Colonic mucosa (tissue), 4 donors: ENCODE data around the gene ZBTB20. TPM values are rescaled to one million over a fixed set of nuclear protein-coding genes. Genes with fewer than 3 reads are reported as not detected.

Source experiments
- DNase-seq: peaks from one replicate; pipeline ENCODE4 v3.0.0-alpha.2; 2020
- H3K27ac ChIP-seq: fragments of 200-600 bp; one replicate; pipeline ENCODE4 v1.8.0; 2021
- H3K27me3 ChIP-seq: fragments of 200-600 bp; one replicate; pipeline ENCODE4 v1.8.0; 2021
- H3K36me3 ChIP-seq: fragments of 200-600 bp; one replicate; pipeline ENCODE4 v1.8.0; 2021
- H3K4me1 ChIP-seq: fragments of 200-600 bp; one replicate; pipeline ENCODE4 v1.8.0; 2021; ENCODE audit warnings: mild to moderate bottlenecking
- H3K4me3 ChIP-seq: fragments of 200-600 bp; one replicate; pipeline ENCODE4 v1.8.0; 2021
- H3K9ac ChIP-seq, 2 donors: one replicate each; pipeline ENCODE4 v1.7.0; 2013; ENCODE audit warnings: control low read depth in 2 of 2, low read depth in 2 of 2, low read length in 2 of 2
- H3K9me3 ChIP-seq: fragments of 200-600 bp; one replicate; pipeline ENCODE4 v1.8.0; 2021
- intact Hi-C: fragments of 100-400 bp; cut with DNase I; formaldehyde crosslinking; loops from one replicate; pipeline ENCODE4 v1.14.1; 2022
- total RNA-seq, 2 donors: library from RNA; stranded (reverse); fragmentation: NEBNext Ultra II Directional in 1 of 2; extraction: Animal tissue kit (Norgen Biotek cat#: 25700) in 1 of 2; gene quantifications; one replicate each; pipeline ENCODE4 v1.2.1, GENCODE V29; 2021
- TF ChIP-seq, protein P1 (sequence below): fragments of 200-600 bp; IDR thresholded peaks from one replicate; pipeline ENCODE4 v1.8.0; 2022; ENCODE audit warnings: antibody characterized with exemption, mild to moderate bottlenecking
- donor health status: healthy.
- donor health status: DM: no; HTN: no; CAD: no.
- donor health status: DM: no; HTN: no; CAD: no.

The ZBTB20 gene
- total RNA-seq, 2 donors from 2014 or later, result 12.7 to 21.2 TPM

DNA sequence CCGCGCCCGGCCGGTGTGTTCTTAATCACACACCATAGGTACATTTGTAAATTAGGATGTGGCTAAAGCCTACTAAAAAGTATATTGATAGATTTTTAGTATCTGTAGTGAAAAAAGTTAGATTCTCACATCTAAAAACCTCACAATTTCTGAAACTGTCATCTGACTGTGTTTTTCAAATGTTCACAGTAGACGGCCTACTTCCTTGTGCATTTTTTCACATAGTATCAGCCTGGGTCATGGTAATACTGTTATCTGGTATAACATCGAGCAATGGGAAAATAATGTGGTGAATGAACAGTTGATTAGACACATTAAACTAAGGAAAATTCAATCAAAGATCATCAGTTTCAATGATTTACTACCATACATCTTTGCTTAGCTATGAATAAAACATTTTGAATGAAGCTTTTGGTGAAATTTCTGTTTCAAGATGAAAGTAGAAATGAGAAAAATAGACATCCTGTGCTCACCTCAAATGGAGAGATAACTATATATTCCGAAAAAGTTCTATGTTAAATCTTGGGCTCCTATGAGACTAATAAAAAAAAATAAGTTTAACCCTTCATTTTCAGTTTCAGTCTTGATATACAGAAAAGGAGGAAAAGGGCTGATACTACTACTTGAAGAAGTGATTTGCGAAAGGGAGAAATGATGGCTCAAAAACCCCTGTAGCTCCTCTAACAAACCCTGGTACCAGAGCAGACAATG, 262.7 kb downstream of the ZBTB20 start:
- Histone ChIP-seq H3K4me1 (no peaks in the 10 kb centered on the region), H3K9me3 (no peaks in the 10 kb centered on the region), H3K9ac (no peak overlapping the region), H3K27me3 (no peaks in the 10 kb centered on the region), H3K4me3 (no peak overlapping the region), H3K27ac (no peak overlapping the region), H3K36me3 (no peaks in the 10 kb centered on the region)
- no peak for DNase-seq
- intact Hi-C loops, result no loop called here
- TF ChIP-seq, protein P1, sequence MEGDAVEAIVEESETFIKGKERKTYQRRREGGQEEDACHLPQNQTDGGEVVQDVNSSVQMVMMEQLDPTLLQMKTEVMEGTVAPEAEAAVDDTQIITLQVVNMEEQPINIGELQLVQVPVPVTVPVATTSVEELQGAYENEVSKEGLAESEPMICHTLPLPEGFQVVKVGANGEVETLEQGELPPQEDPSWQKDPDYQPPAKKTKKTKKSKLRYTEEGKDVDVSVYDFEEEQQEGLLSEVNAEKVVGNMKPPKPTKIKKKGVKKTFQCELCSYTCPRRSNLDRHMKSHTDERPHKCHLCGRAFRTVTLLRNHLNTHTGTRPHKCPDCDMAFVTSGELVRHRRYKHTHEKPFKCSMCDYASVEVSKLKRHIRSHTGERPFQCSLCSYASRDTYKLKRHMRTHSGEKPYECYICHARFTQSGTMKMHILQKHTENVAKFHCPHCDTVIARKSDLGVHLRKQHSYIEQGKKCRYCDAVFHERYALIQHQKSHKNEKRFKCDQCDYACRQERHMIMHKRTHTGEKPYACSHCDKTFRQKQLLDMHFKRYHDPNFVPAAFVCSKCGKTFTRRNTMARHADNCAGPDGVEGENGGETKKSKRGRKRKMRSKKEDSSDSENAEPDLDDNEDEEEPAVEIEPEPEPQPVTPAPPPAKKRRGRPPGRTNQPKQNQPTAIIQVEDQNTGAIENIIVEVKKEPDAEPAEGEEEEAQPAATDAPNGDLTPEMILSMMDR, result no peak

DNA sequence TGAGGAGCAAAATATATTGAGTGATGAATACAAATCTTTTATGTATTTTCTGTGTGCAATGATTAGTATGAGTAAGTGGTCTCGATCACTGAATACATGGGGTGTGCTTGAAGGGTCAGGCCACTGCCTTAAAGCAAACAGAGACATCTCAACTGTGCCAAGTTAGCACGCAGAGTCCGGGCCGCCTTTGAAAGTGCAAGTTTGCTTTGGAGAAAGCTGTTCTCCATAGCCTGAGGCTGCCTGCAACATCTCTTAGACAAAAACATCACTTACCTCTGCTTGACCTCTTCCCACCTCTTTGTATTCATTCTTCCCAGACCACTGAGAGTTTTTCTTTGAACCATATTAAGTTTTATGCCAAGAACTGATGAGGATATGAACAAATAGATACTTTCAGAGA, 267.0 kb downstream of the ZBTB20 start:
- TF ChIP-seq, protein P1, result no peak
- no peak for DNase-seq
- H3K4me3 ChIP-seq, result no peak overlapping the region
- intact Hi-C loops, result no loop called here
- H3K4me1 ChIP-seq, result no peaks in the 10 kb centered on the region
- H3K36me3 ChIP-seq, result no peaks in the 10 kb centered on the region
- H3K9ac ChIP-seq, result no peak overlapping the region
- no peaks in the 10 kb centered on the region for H3K27me3 ChIP-seq
- H3K27ac ChIP-seq, result no peak overlapping the region
- no peaks in the 10 kb centered on the region for H3K9me3 ChIP-seq

DNA sequence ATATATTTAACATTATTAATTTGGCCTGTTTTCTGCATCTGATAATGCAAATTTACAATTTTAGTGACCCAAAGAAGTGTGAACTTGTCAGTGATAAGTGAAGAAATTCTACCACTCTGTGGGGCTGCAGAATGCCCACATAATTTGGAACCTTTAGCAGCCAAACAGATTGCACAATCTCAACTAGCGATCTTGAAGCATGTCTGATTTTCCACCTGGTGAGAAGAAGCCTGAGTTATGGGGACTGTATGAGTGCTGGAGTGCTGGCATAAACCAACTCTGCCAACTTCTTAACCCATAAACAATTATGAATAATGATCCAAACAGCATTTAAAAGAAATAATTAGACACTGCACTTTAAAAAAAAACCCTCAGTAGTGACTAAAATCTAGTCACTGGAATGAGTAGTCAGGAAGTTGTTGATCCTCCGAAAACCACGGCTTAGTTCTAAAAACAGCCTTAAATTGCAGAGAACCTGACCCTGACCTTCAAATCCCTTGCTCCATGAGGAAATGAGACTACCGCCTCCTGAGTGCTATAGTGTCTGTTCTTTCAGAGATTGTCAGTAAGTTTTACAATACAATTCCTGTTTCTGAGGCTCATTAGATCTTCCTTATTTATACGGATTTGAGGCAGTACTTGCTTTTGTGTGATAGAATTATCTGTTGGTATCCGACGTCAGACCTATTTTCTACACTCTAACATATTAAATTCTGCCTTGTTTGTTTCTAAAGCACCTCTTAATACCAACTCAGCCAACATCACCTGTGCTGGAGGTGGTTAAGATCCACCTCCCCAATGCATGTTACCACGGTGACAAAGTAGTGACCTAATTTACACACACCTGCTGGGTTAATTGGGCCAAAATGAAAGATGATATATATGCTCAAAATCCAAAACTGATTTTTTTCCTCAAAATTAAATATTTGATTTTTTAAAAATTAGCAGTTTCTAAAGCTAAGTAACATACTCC, 267.7 kb downstream of the ZBTB20 start:
- no peaks in the 10 kb centered on the region for H3K36me3 ChIP-seq
- no peak overlapping the region for H3K4me3 ChIP-seq
- no peak for DNase-seq
- intact Hi-C loops, result no loop called here
- no peak overlapping the region for H3K27ac ChIP-seq
- H3K9ac ChIP-seq, result no peak overlapping the region
- no peaks in the 10 kb centered on the region for H3K4me1 ChIP-seq
- H3K9me3 ChIP-seq, result no peaks in the 10 kb centered on the region
- TF ChIP-seq, protein P1, result no peak
- no peaks in the 10 kb centered on the region for H3K27me3 ChIP-seq

DNA sequence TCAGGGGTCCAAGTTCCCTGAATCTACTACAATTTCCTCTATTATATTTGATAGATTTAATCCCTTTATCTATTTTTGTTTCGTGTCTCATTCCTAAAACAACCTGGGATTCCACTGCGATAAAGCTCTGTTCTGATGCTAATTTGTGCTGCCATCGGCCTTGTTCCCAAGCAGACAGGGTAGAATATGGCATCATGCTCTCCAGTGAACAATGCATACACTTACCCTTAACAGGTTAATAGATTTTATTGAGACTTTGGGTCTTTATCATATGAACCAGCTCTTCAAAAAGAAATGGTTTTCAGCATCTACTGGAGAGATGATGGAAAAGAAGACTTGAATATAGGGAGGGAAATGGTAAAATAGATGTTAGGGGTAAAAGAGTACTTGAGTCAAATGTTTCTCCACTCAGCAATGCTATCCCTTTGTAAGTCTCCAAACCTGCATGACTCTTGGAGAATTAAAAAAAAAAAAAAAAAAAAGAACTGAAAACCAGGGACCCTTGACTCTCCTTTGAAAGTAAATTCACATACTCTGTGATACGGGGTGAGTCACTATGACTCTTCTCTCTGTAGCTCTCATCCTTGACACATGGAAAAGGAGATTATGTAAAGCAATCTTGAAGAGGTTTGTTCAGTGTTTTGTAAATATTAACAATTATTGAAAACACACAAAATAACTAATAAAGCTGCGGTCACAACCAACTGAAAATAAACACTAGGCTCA, 268.8 kb downstream of the ZBTB20 start:
- TF ChIP-seq, protein P1, result no peak
- DNase-seq, result no peak
- Histone ChIP-seq H3K4me1 (no peaks in the 10 kb centered on the region), H3K4me3 (no peak overlapping the region), H3K9ac (no peak overlapping the region), H3K27me3 (no peaks in the 10 kb centered on the region), H3K9me3 (no peaks in the 10 kb centered on the region), H3K36me3 (no peaks in the 10 kb centered on the region), H3K27ac (no peak overlapping the region)
- intact Hi-C loops, result no loop called here

DNA sequence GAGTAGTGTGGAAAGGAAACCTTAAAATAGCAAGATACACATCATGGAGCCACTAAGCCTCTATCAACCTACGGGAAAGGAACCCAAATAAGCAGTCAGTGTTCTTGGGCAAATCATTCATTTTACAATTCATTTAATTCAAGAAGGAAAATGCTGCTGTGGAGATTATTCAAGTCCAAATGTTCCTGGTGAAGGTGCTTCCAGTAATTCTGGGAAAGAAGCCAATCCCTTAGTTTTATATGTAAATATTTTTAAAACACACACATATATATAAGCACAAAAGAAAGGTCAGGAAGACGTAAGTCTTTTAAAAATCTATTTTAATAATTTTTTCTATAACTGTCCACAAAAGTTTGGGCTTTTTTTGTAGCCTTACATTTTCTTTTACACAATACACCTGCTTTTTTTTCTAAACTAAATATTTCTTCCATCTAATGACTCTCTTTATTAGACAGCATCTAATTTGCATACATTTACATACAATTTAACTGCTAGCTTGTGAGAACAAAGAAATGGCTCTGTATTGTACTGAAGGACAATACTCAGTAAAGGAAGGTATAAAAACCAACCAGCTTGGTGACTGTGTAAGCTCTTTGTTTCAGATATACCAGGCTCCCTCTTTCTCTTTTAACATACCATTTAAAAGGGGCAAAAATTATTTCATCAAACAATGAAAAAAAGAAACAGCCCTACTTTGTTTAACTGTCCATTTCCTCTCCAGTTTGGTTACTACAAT, 269.5 kb downstream of the ZBTB20 start:
- Histone ChIP-seq H3K9ac (no peak overlapping the region), H3K27me3 (no peaks in the 10 kb centered on the region), H3K9me3 (no peaks in the 10 kb centered on the region), H3K36me3 (no peaks in the 10 kb centered on the region), H3K4me1 (no peaks in the 10 kb centered on the region), H3K27ac (no peak overlapping the region), H3K4me3 (no peak overlapping the region)
- intact Hi-C loops, result no loop called here
- TF ChIP-seq, protein P1, result no peak
- no peak for DNase-seq
